Tibial artery (tissue), 4 donors: ENCODE results near the gene UBLCP1.

Experiments
- DNase-seq, 2 donors: peaks; one replicate each; pipeline ENCODE4 v3.0.0-alpha.2; 2019
- H3K27ac ChIP-seq, 2 donors: fragments of 200-600 bp; sonication (generic) in 1 of 2; 1 replicate in 1 of 2; 2 replicates in 1 of 2; pipeline ENCODE4 v1.5.1; 2018 to 2019; ENCODE audit warnings: mild to moderate bottlenecking in 1 of 2
- H3K27me3 ChIP-seq, 2 donors: fragments of 200-600 bp; sonication (generic) in 1 of 2; one replicate each; pipeline versions ENCODE4 v1.5.1 to v1.6.0; 2016 to 2019
- H3K36me3 ChIP-seq, 3 donors: fragments of 200-600 bp; sonication (generic) in 2 of 3; one replicate each; pipeline ENCODE4 v1.5.1; 2016 to 2019; ENCODE audit warnings: mild to moderate bottlenecking in 2 of 3
- H3K4me1 ChIP-seq, 4 donors: fragments of 200-600 bp; sonication (generic) in 2 of 4; 1 replicate in 3 of 4; 2 replicates in 1 of 4; pipeline ENCODE4 v1.5.1; 2016 to 2019
- H3K4me3 ChIP-seq, 2 donors: fragments of 200-600 bp; sonication (generic) in 1 of 2; 1 replicate in 1 of 2; 2 replicates in 1 of 2; pipeline ENCODE4 v1.5.1; 2018 to 2019; ENCODE audit warnings: mild to moderate bottlenecking in 2 of 2
- H3K9me3 ChIP-seq, 3 donors: fragments of 200-600 bp; sonication (generic) in 1 of 3; one replicate each; pipeline ENCODE4 v1.5.1; 2016 to 2019
- intact Hi-C: fragments of 100-400 bp; cut with DNase I; formaldehyde crosslinking; loops from one replicate; pipeline ENCODE4 v1.15.0; 2023; ENCODE audit warnings: low total_unique reads
- TF ChIP-seq, protein P1 (sequence below), 2 experiments: fragments of 200-600 bp in 1 of 2; fragments of 450-650 bp in 1 of 2; IDR thresholded peaks; one replicate each; pipeline ENCODE4 v1.5.1; 2017 to 2019; ENCODE audit warnings: antibody characterized with exemption in 2 of 2, mild to moderate bottlenecking in 1 of 2, moderate library complexity in 1 of 2

Gene UBLCP1

DNA sequence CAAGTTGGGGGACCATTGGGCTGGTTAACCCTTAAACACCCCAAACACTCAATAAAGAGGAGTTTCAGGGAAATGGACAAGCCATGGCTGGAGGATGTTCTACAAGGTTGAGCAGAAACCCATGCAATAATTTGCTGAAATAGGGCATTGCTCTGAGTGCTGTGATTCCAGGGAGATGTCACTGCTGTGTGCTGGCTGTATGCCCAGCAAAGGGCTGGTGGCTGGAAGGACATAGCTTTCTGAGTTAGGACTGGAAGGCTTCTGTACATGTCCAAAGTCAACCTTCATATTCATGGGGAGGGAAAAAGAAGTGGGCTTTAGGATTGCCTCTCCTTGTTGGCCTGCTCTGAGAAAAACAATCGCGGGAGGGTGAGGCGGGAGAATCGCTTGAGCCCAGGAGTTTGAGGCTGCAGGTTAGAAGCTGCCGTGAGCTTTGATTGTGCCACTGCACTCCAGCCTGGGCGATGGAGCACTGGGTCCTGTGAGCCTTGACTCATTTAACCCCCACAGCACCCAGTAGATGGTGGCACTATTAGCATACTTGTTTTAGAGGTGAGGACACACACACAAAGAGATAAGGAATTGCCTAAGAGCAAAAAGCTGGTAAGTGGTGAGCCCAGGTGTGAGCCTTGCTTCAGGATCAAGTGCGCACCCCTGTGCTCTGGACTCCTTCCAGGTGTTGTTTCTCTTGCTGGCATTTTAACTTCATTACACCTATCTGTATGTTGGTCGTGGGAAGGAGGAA lies 46.8 kb downstream of the UBLCP1 start:
- TF ChIP-seq, protein P1, sequence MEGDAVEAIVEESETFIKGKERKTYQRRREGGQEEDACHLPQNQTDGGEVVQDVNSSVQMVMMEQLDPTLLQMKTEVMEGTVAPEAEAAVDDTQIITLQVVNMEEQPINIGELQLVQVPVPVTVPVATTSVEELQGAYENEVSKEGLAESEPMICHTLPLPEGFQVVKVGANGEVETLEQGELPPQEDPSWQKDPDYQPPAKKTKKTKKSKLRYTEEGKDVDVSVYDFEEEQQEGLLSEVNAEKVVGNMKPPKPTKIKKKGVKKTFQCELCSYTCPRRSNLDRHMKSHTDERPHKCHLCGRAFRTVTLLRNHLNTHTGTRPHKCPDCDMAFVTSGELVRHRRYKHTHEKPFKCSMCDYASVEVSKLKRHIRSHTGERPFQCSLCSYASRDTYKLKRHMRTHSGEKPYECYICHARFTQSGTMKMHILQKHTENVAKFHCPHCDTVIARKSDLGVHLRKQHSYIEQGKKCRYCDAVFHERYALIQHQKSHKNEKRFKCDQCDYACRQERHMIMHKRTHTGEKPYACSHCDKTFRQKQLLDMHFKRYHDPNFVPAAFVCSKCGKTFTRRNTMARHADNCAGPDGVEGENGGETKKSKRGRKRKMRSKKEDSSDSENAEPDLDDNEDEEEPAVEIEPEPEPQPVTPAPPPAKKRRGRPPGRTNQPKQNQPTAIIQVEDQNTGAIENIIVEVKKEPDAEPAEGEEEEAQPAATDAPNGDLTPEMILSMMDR (IDR thresholded peaks at IDR 0.05), result no peak
- Histone ChIP-seq H3K27ac (no peak overlapping the region), H3K4me3 (no peak overlapping the region), H3K36me3 (no peaks in the 10 kb centered on the region), H3K4me1 (peaks cover 0 to 10% (median 6%) of the 10 kb centered on the region in 4 donors), H3K9me3 (no peaks in the 10 kb centered on the region), H3K27me3 (peaks cover 0 to 20% of the 10 kb centered on the region in 2 donors)
- DNase-seq, result no peak
- intact Hi-C loops, result no loop called here

- intact Hi-C loops, result no loop called here
- H3K27me3 ChIP-seq, result peaks cover 0 to 20% of the 10 kb centered on the region in 2 donors
- no peak overlapping the region for H3K27ac ChIP-seq
- H3K4me3 ChIP-seq, result no peak overlapping the region
- H3K9me3 ChIP-seq, result no peaks in the 10 kb centered on the region
- no peaks in the 10 kb centered on the region for H3K36me3 ChIP-seq
- no peak for DNase-seq
- peaks cover 0 to 10% (median 6%) of the 10 kb centered on the region in 4 donors for H3K4me1 ChIP-seq
- TF ChIP-seq, protein P1 (IDR thresholded peaks at IDR 0.05), result no peak
These were observed 47.4 kb downstream of the UBLCP1 start for GRCh38 chr5:159310511-159310910.

DNA sequence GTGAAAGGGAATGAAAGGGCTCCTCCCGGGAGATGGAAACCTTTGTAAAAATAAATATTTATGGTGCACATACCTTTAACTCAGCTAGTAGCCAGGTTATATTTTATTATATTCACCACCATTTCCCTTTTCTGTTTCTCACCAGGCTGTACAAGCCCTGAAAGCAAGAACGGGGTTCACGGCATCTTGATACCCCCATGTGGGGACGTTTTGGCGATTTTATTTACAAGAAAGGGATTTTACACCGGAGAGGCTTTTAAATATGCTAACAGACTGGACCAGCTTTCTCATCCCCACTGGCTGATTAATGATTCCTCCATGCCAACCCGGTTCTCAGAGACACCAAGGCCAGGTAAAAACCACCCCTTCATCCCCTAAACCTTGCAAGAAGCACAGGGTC lies 48.0 kb downstream of the UBLCP1 start:
- intact Hi-C loops, result no loop called here
- Histone ChIP-seq H3K27me3 (peaks cover 0 to 20% of the 10 kb centered on the region in 2 donors), H3K4me1 (peaks cover 0 to 10% (median 6%) of the 10 kb centered on the region in 4 donors), H3K27ac (no peak overlapping the region), H3K9me3 (no peaks in the 10 kb centered on the region), H3K4me3 (no peak overlapping the region), H3K36me3 (no peaks in the 10 kb centered on the region)
- DNase-seq, result no peak
- TF ChIP-seq, protein P1 (IDR thresholded peaks at IDR 0.05), result no peak

DNA sequence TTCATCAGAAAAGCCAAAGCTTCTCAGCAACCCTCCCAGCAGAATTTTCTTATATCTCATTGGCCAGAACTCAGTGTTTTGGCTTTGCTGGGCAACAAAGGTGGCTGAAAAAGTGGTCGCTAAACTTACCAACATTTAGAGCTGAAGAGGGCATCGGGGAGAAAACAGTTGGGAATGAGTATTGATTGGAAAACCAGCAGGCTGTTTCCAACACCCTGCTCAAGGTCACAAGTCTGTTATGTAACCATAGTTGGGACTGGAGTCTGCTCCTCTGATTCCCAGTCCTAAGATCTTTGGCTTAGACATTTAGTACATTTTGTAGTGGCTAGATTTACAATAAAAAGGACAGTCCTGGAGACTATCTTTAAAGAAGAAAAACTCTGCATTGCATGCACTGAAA lies 50.1 kb downstream of the UBLCP1 start:
- TF ChIP-seq, protein P1 (IDR thresholded peaks at IDR 0.05), result no peak
- H3K9me3 ChIP-seq, result no peaks in the 10 kb centered on the region
- peaks cover 0 to 10% (median 6%) of the 10 kb centered on the region in 4 donors for H3K4me1 ChIP-seq
- no peak for DNase-seq
- H3K27ac ChIP-seq, result no peak overlapping the region
- H3K27me3 ChIP-seq, result peaks cover 0 to 20% of the 10 kb centered on the region in 2 donors
- intact Hi-C loops, result no loop called here
- no peaks in the 10 kb centered on the region for H3K36me3 ChIP-seq
- H3K4me3 ChIP-seq, result no peak overlapping the region

- Histone ChIP-seq H3K36me3 (no peaks in the 10 kb centered on the region), H3K4me1 (no peaks in the 10 kb centered on the region), H3K27ac (no peak overlapping the region), H3K27me3 (peaks cover 0 to 14% of the 10 kb centered on the region in 2 donors), H3K9me3 (no peaks in the 10 kb centered on the region), H3K4me3 (no peak overlapping the region)
- TF ChIP-seq, protein P1 (IDR thresholded peaks at IDR 0.05), result peak; percentile 23 to 26
- peak in 1 of 2 donors; percentile 20 for DNase-seq
- intact Hi-C loops, result no loop called here
These were observed 53.7 kb downstream of the UBLCP1 start for GRCh38 chr5:159316519-159317383.
